Activated naive CD8-positive, alpha-beta T cell treated with anti-CD3 and anti-CD28 coated beads for 36 hours (primary cell): ENCODE data around the gene GUCA2A. TPM values are rescaled to one million over a fixed set of nuclear protein-coding genes. Genes with fewer than 3 reads are reported as not detected.

ENCODE experiments used
- DNase-seq: peaks from one replicate; pipeline ENCODE4 v3.0.0; 2021
- H3K27ac Mint-ChIP-seq: one replicate; pipeline ENCODE4 v1.8.0; 2022; ENCODE audit warnings: mild to moderate bottlenecking, moderate library complexity, mixed read lengths
- H3K27me3 Mint-ChIP-seq: one replicate; pipeline ENCODE4 v1.8.0; 2022; ENCODE audit warnings: mild to moderate bottlenecking, mixed read lengths
- H3K36me3 Mint-ChIP-seq: one replicate; pipeline ENCODE4 v1.8.0; 2021; ENCODE audit warnings: mild to moderate bottlenecking, mixed read lengths
- H3K4me1 Mint-ChIP-seq: one replicate; pipeline ENCODE4 v1.8.0; 2021; ENCODE audit warnings: mixed read lengths
- H3K4me3 Mint-ChIP-seq: one replicate; pipeline ENCODE4 v1.8.0; 2022; ENCODE audit warnings: mild to moderate bottlenecking, moderate library complexity, mixed read lengths
- H3K9me3 Mint-ChIP-seq: one replicate; pipeline ENCODE4 v1.8.0; 2022; ENCODE audit warnings: mixed read lengths
- total RNA-seq, 2 experiments: library from RNA; stranded (reverse); gene quantifications; one replicate each; pipeline ENCODE4 v1.2.3, GENCODE V29; 2021

Gene GUCA2A
- total RNA-seq, 2 experiments from 2014 or later, result not detected

DNA sequence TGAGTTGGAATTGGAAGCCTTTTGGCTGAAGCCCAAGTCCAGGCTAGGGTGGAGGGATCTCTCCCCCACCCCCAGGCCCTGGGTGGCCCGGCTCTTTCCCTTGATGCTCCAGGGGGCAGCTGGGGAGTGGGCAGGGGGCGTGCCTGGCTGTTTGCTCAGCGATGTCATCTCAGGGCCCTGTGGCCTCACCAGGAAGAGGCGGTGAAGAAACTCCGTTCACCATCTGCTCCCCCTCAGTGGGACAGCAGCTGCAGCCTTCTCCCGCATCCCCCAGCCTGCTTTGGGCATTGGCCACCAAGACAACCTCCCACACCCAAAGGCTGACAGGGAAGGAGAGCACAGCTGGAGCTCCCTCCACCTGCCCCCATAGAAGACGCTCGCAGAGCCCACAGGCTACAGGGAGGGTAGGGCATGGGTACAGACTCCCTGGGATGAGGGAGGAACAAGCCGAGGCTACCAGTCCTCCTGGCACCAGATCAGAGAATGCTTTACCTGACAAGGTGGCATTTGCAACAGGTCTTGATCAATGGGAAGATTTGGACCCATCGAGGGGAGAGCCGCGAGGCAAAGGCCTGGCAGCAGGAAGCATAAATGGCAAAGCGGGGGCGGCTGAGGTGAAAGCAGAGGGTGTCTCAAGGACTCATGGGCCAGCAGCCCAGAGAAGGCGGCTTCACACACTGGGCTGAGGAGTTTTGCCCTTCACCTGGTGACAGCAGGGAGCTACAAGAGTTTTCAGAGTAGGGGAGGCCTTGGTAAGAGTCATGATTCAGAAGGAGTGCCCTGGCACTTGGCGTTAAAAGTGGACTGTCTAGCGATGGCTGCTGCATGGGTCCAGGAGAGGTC lies 6.5 kb upstream of the GUCA2A start:
- Mint-ChIP-seq H3K27ac (no peak overlapping the region), H3K36me3 (no peaks in the 10 kb centered on the region), H3K9me3 (no peaks in the 10 kb centered on the region), H3K4me3 (no peak overlapping the region), H3K4me1 (no peaks in the 10 kb centered on the region), H3K27me3 (no peaks in the 10 kb centered on the region)
- DNase-seq, result no peak

- Mint-ChIP-seq H3K27ac (no peak overlapping the region), H3K4me3 (no peak overlapping the region), H3K27me3 (no peaks in the 10 kb centered on the region), H3K4me1 (no peaks in the 10 kb centered on the region), H3K9me3 (no peaks in the 10 kb centered on the region), H3K36me3 (no peaks in the 10 kb centered on the region)
- no peak for DNase-seq
These were observed 4.2 kb upstream of the GUCA2A start for GRCh38 chr1:42168763-42169162.

GRCh38 chr1:42168391-42168670 lies 3.8 kb upstream of the GUCA2A start:
- DNase-seq, result no peak
- H3K36me3 Mint-ChIP-seq, result no peaks in the 10 kb centered on the region
- no peaks in the 10 kb centered on the region for H3K9me3 Mint-ChIP-seq
- no peaks in the 10 kb centered on the region for H3K4me1 Mint-ChIP-seq
- no peak overlapping the region for H3K4me3 Mint-ChIP-seq
- H3K27ac Mint-ChIP-seq, result no peak overlapping the region
- no peaks in the 10 kb centered on the region for H3K27me3 Mint-ChIP-seq

DNA sequence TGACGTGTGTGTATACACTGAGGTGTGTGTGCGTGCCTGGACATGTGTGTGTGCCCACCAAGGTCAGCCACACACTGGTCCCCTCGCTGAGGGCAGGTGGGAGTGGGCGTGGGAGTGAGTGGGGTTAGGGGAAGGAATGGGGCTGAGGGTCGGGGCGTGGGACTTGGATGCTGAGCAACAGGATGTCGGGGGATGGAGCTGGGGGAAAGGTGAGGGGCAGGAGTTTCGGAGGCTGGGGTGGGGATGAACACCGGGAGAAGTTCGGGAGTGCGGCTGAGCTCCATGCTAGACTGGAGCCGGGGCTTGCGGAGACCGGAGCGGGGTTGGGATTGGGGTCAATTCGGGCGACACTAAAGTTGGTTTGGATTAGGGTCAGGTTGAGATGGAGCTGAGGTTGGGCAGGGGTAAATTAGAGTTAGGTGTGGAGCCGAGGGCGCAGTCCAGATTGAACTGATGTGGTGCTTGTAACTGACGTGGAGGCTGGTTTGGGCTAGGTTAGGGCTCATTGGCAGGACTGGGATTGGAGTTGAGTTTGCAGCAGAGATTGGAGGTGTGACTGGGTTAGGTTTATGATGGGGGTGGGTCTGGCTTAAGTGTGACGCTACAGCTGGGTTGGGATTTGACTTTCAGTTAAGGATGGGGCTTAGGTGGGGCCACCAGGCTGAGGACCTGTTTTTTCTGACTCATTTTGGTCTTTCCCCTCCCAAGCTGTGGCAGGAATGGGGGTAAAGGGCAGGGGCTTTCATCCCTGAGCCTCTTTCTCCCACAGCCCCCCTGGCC lies 3.3 kb upstream of the GUCA2A start:
- Mint-ChIP-seq H3K4me3 (no peak overlapping the region), H3K27ac (no peak overlapping the region), H3K4me1 (no peaks in the 10 kb centered on the region), H3K27me3 (no peaks in the 10 kb centered on the region), H3K9me3 (no peaks in the 10 kb centered on the region), H3K36me3 (no peaks in the 10 kb centered on the region)
- DNase-seq, result no peak

DNA sequence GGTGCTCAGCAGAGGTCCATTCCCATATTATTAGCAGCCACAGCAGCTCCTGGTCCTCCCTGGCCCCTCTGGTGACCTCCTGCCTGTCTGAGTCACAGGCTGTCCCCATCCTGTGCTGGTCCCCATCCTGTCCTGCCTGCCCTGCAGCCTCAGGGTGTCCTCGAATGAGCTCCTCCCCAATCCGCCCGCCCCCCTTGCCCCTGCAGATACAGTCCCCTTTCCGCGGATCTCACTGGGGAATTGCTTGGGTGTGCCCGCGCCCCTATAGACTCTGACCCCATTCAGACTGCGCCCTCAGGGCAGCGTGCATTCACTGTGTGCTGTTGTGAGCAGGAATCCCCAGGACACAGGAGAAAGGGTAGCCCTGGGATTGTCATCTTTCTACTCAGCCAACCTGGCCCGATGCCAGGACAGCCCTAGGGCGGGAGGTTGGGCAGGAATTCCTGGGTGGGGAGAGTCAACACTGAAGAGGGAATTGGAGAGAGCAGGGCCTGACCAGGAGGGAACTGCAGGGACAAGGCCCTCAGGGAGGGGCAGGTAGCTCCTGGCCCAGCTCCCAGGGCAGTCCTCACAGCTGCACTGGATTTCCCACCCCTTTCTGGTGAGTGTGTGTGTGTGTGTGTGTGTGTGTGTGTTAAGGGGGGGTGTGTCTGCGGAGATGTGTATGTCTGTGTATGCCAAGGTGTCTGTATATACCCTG lies 1.1 kb upstream of the GUCA2A start:
- H3K4me1 Mint-ChIP-seq, result no peaks in the 10 kb centered on the region
- no peak overlapping the region for H3K4me3 Mint-ChIP-seq
- DNase-seq, result no peak
- H3K9me3 Mint-ChIP-seq, result peaks cover 8% of the 10 kb centered on the region
- peaks cover 2% of the 10 kb centered on the region for H3K27me3 Mint-ChIP-seq
- no peaks in the 10 kb centered on the region for H3K36me3 Mint-ChIP-seq
- no peak overlapping the region for H3K27ac Mint-ChIP-seq

DNA sequence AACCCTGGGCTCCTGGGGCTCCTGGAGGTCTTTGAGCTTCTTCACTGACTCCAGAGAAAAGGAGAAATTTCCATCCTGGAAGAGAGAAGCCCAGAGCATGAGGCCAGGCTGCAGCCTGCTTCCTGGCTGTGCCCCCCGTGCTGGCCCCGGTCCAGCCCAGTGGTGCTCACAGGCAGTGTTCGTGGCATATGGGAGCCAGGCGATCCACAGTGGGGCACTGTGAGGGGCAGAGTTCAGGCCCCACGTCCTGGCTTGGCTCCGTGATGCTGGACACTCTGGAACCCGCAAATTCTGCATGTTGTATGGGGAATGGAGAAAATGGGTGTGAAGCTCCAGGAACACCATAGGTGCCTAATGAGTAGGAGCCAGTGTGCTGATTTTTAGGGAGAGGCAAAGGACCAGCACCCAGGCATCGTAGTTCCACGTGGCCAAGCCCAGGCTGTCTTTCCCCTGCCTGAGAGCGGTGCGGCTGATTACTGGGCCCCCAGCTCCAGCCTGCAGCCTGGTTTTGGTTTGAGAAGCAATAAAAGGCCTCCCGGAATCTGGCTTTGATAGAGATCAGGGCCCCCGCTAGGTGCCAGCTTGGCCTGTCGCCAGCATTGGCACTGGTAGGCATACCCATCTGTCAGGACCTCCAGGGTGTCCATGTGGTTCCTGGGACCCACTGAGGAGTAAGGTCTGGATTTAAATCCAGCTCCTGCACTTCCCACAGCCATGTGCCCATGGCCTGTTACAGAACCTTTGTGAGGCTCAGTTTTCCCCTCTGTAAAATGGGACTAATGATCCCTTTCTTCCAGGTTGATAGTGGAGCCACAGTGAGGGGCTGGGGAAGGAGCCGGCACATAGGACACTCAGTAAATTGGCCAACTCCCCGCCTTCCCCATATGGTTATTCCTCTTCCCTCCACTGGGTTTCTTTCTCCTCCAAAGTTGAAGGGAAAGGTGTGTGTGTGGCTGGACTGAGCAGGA lies 725 bp downstream of the GUCA2A start:
- Mint-ChIP-seq H3K9me3 (peaks cover 9% of the 10 kb centered on the region), H3K36me3 (no peaks in the 10 kb centered on the region), H3K27ac (no peak overlapping the region), H3K27me3 (peaks cover 3% of the 10 kb centered on the region), H3K4me1 (no peaks in the 10 kb centered on the region), H3K4me3 (no peak overlapping the region)
- no peak for DNase-seq

DNA sequence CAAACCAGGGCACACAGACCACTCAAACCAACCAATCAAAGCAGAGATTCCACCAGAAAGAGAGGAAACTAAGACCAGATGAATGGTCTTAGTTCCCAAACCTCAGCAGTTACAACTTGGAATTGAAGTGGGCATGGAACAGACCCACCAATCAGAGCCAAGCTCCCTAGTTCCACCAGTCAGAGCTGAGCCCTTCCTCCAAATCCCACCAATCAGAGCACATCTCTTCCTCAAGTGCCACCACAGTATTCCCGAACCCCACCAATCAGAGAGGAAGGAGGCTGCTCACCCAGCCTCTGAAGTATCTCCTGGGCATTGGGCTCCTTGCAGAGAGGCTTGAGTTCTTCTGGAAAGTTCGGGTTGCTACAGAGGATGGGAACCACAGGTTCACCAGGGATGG lies 1.4 kb downstream of the GUCA2A start:
- no peak overlapping the region for H3K4me3 Mint-ChIP-seq
- no peaks in the 10 kb centered on the region for H3K36me3 Mint-ChIP-seq
- no peak for DNase-seq
- peaks cover 3% of the 10 kb centered on the region for H3K27me3 Mint-ChIP-seq
- H3K4me1 Mint-ChIP-seq, result no peaks in the 10 kb centered on the region
- H3K9me3 Mint-ChIP-seq, result peaks cover 9% of the 10 kb centered on the region
- no peak overlapping the region for H3K27ac Mint-ChIP-seq

- Mint-ChIP-seq H3K27me3 (peaks cover 3% of the 10 kb centered on the region), H3K36me3 (no peaks in the 10 kb centered on the region), H3K27ac (no peak overlapping the region), H3K9me3 (peaks cover 9% of the 10 kb centered on the region), H3K4me3 (no peak overlapping the region), H3K4me1 (peaks cover 3% of the 10 kb centered on the region)
- DNase-seq, result no peak
These were observed 2.4 kb downstream of the GUCA2A start for GRCh38 chr1:42162181-42162580.

GRCh38 chr1:42158189-42158588 lies 6.4 kb downstream of the GUCA2A start:
- Mint-ChIP-seq H3K4me3 (no peak overlapping the region), H3K9me3 (peaks cover 9% of the 10 kb centered on the region), H3K4me1 (peaks cover 3% of the 10 kb centered on the region), H3K27ac (no peak overlapping the region), H3K36me3 (no peaks in the 10 kb centered on the region), H3K27me3 (peaks cover 3% of the 10 kb centered on the region)
- DNase-seq, result no peak

- Mint-ChIP-seq H3K4me1 (peaks cover 3% of the 10 kb centered on the region), H3K27ac (no peak overlapping the region), H3K27me3 (peaks cover 3% of the 10 kb centered on the region), H3K9me3 (peaks cover 9% of the 10 kb centered on the region), H3K4me3 (no peak overlapping the region), H3K36me3 (no peaks in the 10 kb centered on the region)
- no peak for DNase-seq
These were observed 6.9 kb downstream of the GUCA2A start for GRCh38 chr1:42157667-42158066.

GRCh38 chr1:42155362-42155761 lies 9.2 kb downstream of the GUCA2A start:
- H3K4me1 Mint-ChIP-seq, result peaks cover 3% of the 10 kb centered on the region
- peaks cover under 1% of the 10 kb centered on the region for H3K27me3 Mint-ChIP-seq
- H3K9me3 Mint-ChIP-seq, result no peaks in the 10 kb centered on the region
- no peaks in the 10 kb centered on the region for H3K36me3 Mint-ChIP-seq
- H3K4me3 Mint-ChIP-seq, result no peak overlapping the region
- no peak overlapping the region for H3K27ac Mint-ChIP-seq
- no peak for DNase-seq

DNA sequence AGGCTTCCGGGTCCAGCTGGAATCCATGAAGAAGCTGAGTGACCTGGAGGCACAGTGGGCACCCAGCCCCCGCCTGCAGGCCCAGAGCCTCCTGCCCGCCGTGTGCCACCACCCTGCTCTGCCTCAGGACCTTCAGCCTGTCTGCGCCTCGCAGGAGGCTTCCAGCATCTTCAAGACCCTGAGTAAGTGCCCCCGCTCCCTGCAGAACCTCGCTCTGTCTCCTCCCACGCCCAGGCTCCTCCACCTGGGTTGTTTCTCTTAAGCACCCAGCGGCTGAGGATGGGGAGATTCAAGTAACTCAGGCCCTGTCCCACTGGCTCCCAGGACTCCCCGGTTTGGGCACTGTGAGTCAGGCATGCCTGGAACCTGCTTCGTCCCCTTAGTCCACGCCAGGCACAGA lies 9.9 kb downstream of the GUCA2A start:
- Mint-ChIP-seq H3K4me1 (peaks cover 3% of the 10 kb centered on the region), H3K9me3 (no peaks in the 10 kb centered on the region), H3K27ac (no peak overlapping the region), H3K27me3 (peaks cover 5% of the 10 kb centered on the region), H3K4me3 (no peak overlapping the region), H3K36me3 (no peaks in the 10 kb centered on the region)
- DNase-seq, result no peak

DNA sequence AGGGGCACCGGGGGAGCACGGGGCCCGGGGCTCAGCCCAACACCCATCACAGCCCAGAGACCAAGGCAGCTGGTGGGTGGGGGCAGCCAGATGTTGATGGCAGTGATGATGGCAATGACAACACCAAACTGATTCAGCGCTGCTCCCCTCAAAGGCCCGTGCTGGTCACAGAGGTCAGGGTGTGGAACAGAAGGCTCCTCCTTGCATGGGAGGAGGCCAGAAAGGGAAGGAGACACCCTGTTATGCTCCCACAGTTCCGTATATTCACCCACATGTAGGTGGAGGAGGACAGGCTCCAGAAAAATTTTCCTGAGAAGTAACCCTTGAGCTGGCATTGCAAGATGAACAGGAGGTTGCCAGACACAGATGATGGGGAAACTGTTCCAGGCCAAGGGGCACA lies 10.9 kb downstream of the GUCA2A start:
- H3K9me3 Mint-ChIP-seq, result no peaks in the 10 kb centered on the region
- H3K4me3 Mint-ChIP-seq, result no peak overlapping the region
- H3K27me3 Mint-ChIP-seq, result peaks cover 5% of the 10 kb centered on the region
- DNase-seq, result no peak
- H3K4me1 Mint-ChIP-seq, result peaks cover 3% of the 10 kb centered on the region
- H3K27ac Mint-ChIP-seq, result no peak overlapping the region
- H3K36me3 Mint-ChIP-seq, result no peaks in the 10 kb centered on the region

GRCh38 chr1:42152907-42153600 lies 11.5 kb downstream of the GUCA2A start, which contains the start of gene GUCA2B:
Gene GUCA2B (plus strand): TSS chr1:42153410. CDS start chr1:42153451, 41 bp downstream.
- no peaks in the 10 kb centered on the region for H3K36me3 Mint-ChIP-seq
- H3K27ac Mint-ChIP-seq, result no peak within 1 kb of the TSS
- peaks cover 3% of the 10 kb centered on the region for H3K4me1 Mint-ChIP-seq
- no peaks in the 10 kb centered on the region for H3K9me3 Mint-ChIP-seq
- H3K27me3 Mint-ChIP-seq, result peaks cover 5% of the 10 kb centered on the region
- no peak for DNase-seq
- no peak within 1 kb of the TSS for H3K4me3 Mint-ChIP-seq
